ENCODE data around the gene RASGRF2. TPM values are rescaled to one million over a fixed set of nuclear protein-coding genes. Genes with fewer than 3 reads are reported as not detected.
"Not testable (repeated sequence)": the region's sequence is repeated elsewhere in the genome, so short reads cannot be mapped to it uniquely, and the experiment has no call there.

RASGRF2 gene
- total RNA-seq, 2 experiments from 2014 or later = 9.2 to 10.8 TPM

- Mint-ChIP-seq H3K9me3 (no peaks in the 10 kb centered on the region), H3K27ac (no peak overlapping the region), H3K36me3 (ENCODE audit: low read depth) (peaks cover 7% of the 10 kb centered on the region), H3K4me3 (no peak overlapping the region), H3K27me3 (ENCODE audit: low read depth) (no peaks in the 10 kb centered on the region), H3K4me1 (ENCODE audit: low read depth) (no peaks in the 10 kb centered on the region)
- no peak for DNase-seq
- CTCF ChIA-PET = no interaction called here
- intact Hi-C loops (cut with micrococcal nuclease) = no loop called here
Observed at GRCh38 chr5:81097713-81098112, 137.6 kb downstream of the RASGRF2 start.

- DNase-seq = no peak
- Mint-ChIP-seq H3K9me3 (no peaks in the 10 kb centered on the region), H3K27me3 (ENCODE audit: low read depth) (no peaks in the 10 kb centered on the region), H3K36me3 (ENCODE audit: low read depth) (peaks cover 2% of the 10 kb centered on the region), H3K4me1 (ENCODE audit: low read depth) (peaks cover 25% of the 10 kb centered on the region), H3K27ac (peak overlapping the region; percentile 5), H3K4me3 (no peak overlapping the region)
- intact Hi-C loops (cut with micrococcal nuclease) = loop anchor here (5.0 kb wide), 1 partner anchor 348 kb away; no protein-coding TSS in a partner anchor
- CTCF ChIA-PET = interaction anchor here (0.5 to 2.1 kb wide), 6 partner anchors 15 to 394 kb away, joined by 3 to 6 read pairs (median 4); no protein-coding TSS in a partner anchor
Observed at GRCh38 chr5:81105261-81105877, 145.2 kb downstream of the RASGRF2 start.

- CTCF ChIA-PET = interaction anchor here (0.6 to 1.0 kb wide), 3 partner anchors 12 to 250 kb away, joined by 3 read pairs; no protein-coding TSS in a partner anchor
- no peaks in the 10 kb centered on the region for H3K9me3 Mint-ChIP-seq
- H3K4me3 Mint-ChIP-seq = no peak overlapping the region
- peaks cover 23% of the 10 kb centered on the region for H3K36me3 Mint-ChIP-seq (ENCODE audit: low read depth)
- H3K27me3 Mint-ChIP-seq (ENCODE audit: low read depth) = no peaks in the 10 kb centered on the region
- no peaks in the 10 kb centered on the region for H3K4me1 Mint-ChIP-seq (ENCODE audit: low read depth)
- DNase-seq = no peak
- H3K27ac Mint-ChIP-seq = no peak overlapping the region
- intact Hi-C loops (cut with micrococcal nuclease) = no loop called here
Observed at GRCh38 chr5:81115261-81115660, 155.1 kb downstream of the RASGRF2 start.

GRCh38 chr5:81117566-81117965 is 157.4 kb downstream of the RASGRF2 start:
- CTCF ChIA-PET = interaction anchor here (0.7 kb wide), 1 partner anchor 9 kb away, joined by 3 read pairs; no protein-coding TSS in a partner anchor
- no peak for DNase-seq
- Mint-ChIP-seq H3K27ac (no peak overlapping the region), H3K4me1 (ENCODE audit: low read depth) (peaks cover 10% of the 10 kb centered on the region), H3K9me3 (no peaks in the 10 kb centered on the region), H3K27me3 (ENCODE audit: low read depth) (no peaks in the 10 kb centered on the region), H3K4me3 (no peak overlapping the region), H3K36me3 (ENCODE audit: low read depth) (peaks cover 33% of the 10 kb centered on the region)
- intact Hi-C loops (cut with micrococcal nuclease) = no loop called here

- Mint-ChIP-seq H3K4me1 (ENCODE audit: low read depth) (peaks cover 10% of the 10 kb centered on the region), H3K27ac (no peak overlapping the region), H3K4me3 (no peak overlapping the region), H3K9me3 (no peaks in the 10 kb centered on the region), H3K27me3 (ENCODE audit: low read depth) (no peaks in the 10 kb centered on the region), H3K36me3 (ENCODE audit: low read depth) (peaks cover 19% of the 10 kb centered on the region)
- CTCF ChIA-PET = no interaction called here
- intact Hi-C loops (cut with micrococcal nuclease) = no loop called here
- DNase-seq = no peak
Observed at GRCh38 chr5:81121273-81121672, 161.1 kb downstream of the RASGRF2 start.

GRCh38 chr5:81121836-81122630 is 161.9 kb downstream of the RASGRF2 start:
- DNase-seq = no peak
- intact Hi-C loops (cut with micrococcal nuclease) = no loop called here
- peaks cover 10% of the 10 kb centered on the region for H3K4me1 Mint-ChIP-seq (ENCODE audit: low read depth)
- peaks cover 18% of the 10 kb centered on the region for H3K36me3 Mint-ChIP-seq (ENCODE audit: low read depth)
- H3K27me3 Mint-ChIP-seq (ENCODE audit: low read depth) = no peaks in the 10 kb centered on the region
- H3K4me3 Mint-ChIP-seq = no peak overlapping the region
- no peak overlapping the region for H3K27ac Mint-ChIP-seq
- CTCF ChIA-PET = interaction anchor here (1.2 kb wide), 1 partner anchor 15 kb away, joined by 3 read pairs; no protein-coding TSS in a partner anchor
- H3K9me3 Mint-ChIP-seq = no peaks in the 10 kb centered on the region

- Mint-ChIP-seq H3K4me1 (ENCODE audit: low read depth) (peaks cover 10% of the 10 kb centered on the region), H3K36me3 (ENCODE audit: low read depth) (peaks cover 15% of the 10 kb centered on the region)
- H3K27ac Mint-ChIP-seq; H3K27me3 Mint-ChIP-seq (ENCODE audit: low read depth); DNase-seq; H3K4me3 Mint-ChIP-seq; intact Hi-C loops (cut with micrococcal nuclease); H3K9me3 Mint-ChIP-seq; CTCF ChIA-PET: not testable (repeated sequence)
Observed at GRCh38 chr5:81124689-81125088, 164.5 kb downstream of the RASGRF2 start.

GRCh38 chr5:81125959-81126358 is 165.8 kb downstream of the RASGRF2 start:
- Mint-ChIP-seq H3K36me3 (ENCODE audit: low read depth) (peaks cover 12% of the 10 kb centered on the region), H3K9me3 (no peaks in the 10 kb centered on the region)
- intact Hi-C loops (cut with micrococcal nuclease) = no loop called here

GRCh38 chr5:81128416-81128815 is 168.3 kb downstream of the RASGRF2 start:
- DNase-seq = no peak
- Mint-ChIP-seq H3K9me3 (no peaks in the 10 kb centered on the region), H3K4me1 (ENCODE audit: low read depth) (no peaks in the 10 kb centered on the region), H3K36me3 (ENCODE audit: low read depth) (peaks cover 11% of the 10 kb centered on the region), H3K27ac (no peak overlapping the region), H3K4me3 (no peak overlapping the region), H3K27me3 (ENCODE audit: low read depth) (no peaks in the 10 kb centered on the region)
- intact Hi-C loops (cut with micrococcal nuclease) = no loop called here
- CTCF ChIA-PET = interaction anchor here (1.3 to 1.4 kb wide), 2 partner anchors 20 to 109 kb away, joined by 3 to 7 read pairs; no protein-coding TSS in a partner anchor

More at GRCh38 chr5:81125959-81126358, 165.8 kb downstream of the RASGRF2 start:
- H3K27me3 Mint-ChIP-seq (ENCODE audit: low read depth) = no peaks in the 10 kb centered on the region
- CTCF ChIA-PET = interaction anchor here (0.6 kb wide), 1 partner anchor 302 kb away, joined by 3 read pairs; no protein-coding TSS in a partner anchor
- H3K4me1 Mint-ChIP-seq (ENCODE audit: low read depth) = peaks cover 10% of the 10 kb centered on the region
- no peak overlapping the region for H3K27ac Mint-ChIP-seq
- no peak overlapping the region for H3K4me3 Mint-ChIP-seq
- DNase-seq = no peak

- H3K4me1 Mint-ChIP-seq (ENCODE audit: low read depth) = peaks cover 2% of the 10 kb centered on the region
- no peak overlapping the region for H3K27ac Mint-ChIP-seq
- intact Hi-C loops (cut with micrococcal nuclease) = no loop called here
- no peak for DNase-seq
- no peak overlapping the region for H3K4me3 Mint-ChIP-seq
- CTCF ChIA-PET = no interaction called here
- peaks cover 22% of the 10 kb centered on the region for H3K36me3 Mint-ChIP-seq (ENCODE audit: low read depth)
- no peaks in the 10 kb centered on the region for H3K9me3 Mint-ChIP-seq
- no peaks in the 10 kb centered on the region for H3K27me3 Mint-ChIP-seq (ENCODE audit: low read depth)
Observed at GRCh38 chr5:81132381-81132780, 172.2 kb downstream of the RASGRF2 start.

GRCh38 chr5:81134066-81134465 is 173.9 kb downstream of the RASGRF2 start:
- no peak for DNase-seq
- intact Hi-C loops (cut with micrococcal nuclease) = no loop called here
- Mint-ChIP-seq H3K4me3 (no peak overlapping the region), H3K36me3 (ENCODE audit: low read depth) (peaks cover 23% of the 10 kb centered on the region), H3K27me3 (ENCODE audit: low read depth) (no peaks in the 10 kb centered on the region), H3K9me3 (no peaks in the 10 kb centered on the region), H3K4me1 (ENCODE audit: low read depth) (peaks cover 2% of the 10 kb centered on the region), H3K27ac (no peak overlapping the region)
- CTCF ChIA-PET = no interaction called here

GRCh38 chr5:81134566-81134965 is 174.4 kb downstream of the RASGRF2 start:
- Mint-ChIP-seq H3K27me3 (ENCODE audit: low read depth) (no peaks in the 10 kb centered on the region), H3K36me3 (ENCODE audit: low read depth) (peaks cover 24% of the 10 kb centered on the region), H3K4me3 (no peak overlapping the region), H3K9me3 (no peaks in the 10 kb centered on the region), H3K4me1 (ENCODE audit: low read depth) (peaks cover 2% of the 10 kb centered on the region), H3K27ac (no peak overlapping the region)
- intact Hi-C loops (cut with micrococcal nuclease) = no loop called here
- no peak for DNase-seq
- CTCF ChIA-PET = interaction anchor here (1.3 kb wide), 1 partner anchor 26 kb away, joined by 3 read pairs; no protein-coding TSS in a partner anchor

Measured in activated naive CD4-positive, alpha-beta T cell treated with anti-CD3 and anti-CD28 coated beads for 36 hours (primary cell).